GM21367 (cell line): ENCODE data around the gene FAM110A.
"Not testable (repeated sequence)": the region's sequence is repeated elsewhere in the genome, so short reads cannot be mapped to it uniquely, and the experiment has no call there.

ENCODE experiments used
- ATAC-seq: cut with Tn5 transposase; IDR thresholded peaks from one replicate; pipeline ENCODE4 v1.9.1; 2021; ENCODE audit not compliant: unreplicated experiment

The FAM110A gene

DNA sequence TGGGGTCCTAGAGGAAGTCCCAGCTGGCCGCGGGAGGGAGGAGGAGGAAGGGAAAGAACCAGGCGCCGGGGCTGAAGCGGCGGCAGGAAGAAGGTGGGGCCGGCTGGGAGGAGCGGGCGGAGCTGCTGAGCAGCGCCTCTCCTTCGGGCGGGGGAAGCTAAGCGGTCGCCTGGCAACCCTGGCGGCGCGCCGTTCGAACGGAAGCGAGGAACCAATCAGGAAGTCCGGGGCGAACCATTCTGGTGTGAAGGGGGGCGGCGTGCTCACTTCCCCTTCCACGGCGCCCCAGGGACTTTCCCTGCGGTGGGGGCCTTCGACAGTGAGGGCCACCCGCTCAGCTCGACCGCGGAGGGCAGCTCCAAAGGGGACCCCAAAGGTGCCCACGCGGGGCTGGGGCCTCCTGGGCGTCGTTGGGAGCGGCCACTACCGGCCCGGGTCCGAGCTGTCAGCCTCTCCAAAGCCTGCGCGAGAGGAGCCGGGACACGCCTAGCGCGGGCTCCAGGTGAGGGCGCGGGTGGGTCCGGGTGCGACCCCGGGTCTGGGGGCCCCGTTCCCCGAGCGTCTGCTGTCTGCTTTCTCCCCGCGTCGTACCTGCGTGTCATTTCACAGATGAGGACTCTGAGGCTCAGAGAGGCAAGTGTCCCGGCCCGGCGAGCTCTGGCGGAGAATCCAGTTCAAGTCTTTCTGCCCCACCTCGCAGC is at the start of gene FAM110A:
FAM110A (plus strand) TSS at position 266 of the 701 bp plus-strand sequence. CDS start 11,090 bp downstream, outside the sequence.
- peak; percentile 88 for ATAC-seq

GRCh38 chr20:787825-788224 is 45.7 kb upstream of the FAM110A start:
- ATAC-seq, result no peak

DNA sequence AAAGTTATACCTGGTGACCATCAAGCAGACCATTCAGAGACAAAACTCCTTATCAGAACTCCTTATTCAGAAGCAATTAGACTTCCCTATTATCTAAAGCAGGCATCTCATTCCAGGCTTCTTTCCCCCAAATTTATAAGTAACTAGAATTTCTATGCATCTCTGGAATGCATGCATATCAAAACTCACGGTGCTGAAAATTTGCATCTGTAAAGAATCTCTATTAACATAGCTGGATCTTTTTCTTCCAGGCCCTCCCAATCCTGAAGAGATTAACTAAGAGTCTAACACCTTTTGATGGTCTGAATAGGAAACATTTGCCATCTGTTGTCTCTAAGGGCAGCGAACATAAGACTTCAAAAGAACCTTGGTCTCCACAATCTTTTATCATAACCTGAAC is 42.5 kb upstream of the FAM110A start:
- no peak for ATAC-seq

DNA sequence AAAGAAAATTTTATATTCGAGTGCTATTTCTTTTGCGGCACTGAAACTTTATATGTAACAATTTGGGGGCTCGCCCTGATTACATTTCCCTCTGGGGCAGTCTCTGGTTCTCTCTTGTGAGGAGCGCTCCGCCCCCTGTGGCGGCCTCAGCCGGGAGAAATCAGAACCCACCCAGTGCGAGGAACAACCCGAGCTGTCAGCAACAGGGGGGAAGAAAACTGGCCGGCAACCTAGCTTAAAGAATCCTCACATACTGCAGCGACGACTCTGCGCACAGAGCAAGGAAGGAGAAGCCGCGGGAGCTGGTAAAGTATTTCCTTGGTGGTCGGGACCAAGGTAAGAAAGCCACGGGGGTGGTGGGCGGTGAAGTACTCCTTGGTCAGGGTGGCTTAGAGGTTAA is 41.3 kb upstream of the FAM110A start:
- ATAC-seq, result no peak

- no peak for ATAC-seq
These were observed 36.6 kb upstream of the FAM110A start for GRCh38 chr20:796921-797320.

DNA sequence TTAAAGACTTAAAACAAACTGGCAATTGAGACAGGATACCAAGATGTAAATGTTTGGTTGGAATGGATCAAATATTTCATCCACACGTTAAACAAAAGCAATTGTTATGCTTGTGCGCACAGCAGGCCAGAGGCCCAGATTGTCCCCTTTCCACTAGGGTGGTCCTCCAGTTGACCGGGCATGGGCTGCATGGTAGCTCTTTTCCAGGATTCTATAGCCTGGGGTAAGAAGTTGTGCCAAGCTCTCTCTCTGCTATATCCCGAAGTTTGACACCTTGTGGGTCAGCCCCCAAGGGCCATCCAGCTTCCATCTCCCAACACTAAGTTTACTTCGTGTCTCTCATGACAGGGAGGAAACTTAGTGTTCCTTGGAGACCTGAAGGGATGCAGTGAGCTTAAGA is 34.8 kb upstream of the FAM110A start:
- not testable (repeated sequence) for ATAC-seq

DNA sequence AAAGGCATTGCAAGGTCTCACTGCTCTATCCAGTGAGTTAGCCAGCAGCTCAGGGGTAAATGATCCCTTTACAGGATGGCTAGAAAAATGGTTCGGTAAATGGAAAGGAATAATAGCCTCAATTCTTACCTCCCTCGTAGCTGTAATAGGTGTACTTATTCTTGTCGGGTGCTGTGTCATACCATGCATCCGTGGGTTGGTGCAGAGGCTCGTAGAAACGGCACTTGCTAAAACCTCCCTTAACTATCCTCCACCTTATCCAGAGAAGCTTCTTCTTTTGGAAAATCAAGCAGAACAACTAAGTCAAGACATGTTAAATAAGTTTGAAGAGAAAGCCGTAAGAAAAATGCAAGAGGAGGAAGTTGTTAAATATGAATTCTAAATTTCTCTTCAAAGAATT is 33.5 kb upstream of the FAM110A start:
- ATAC-seq, result not testable (repeated sequence)

GRCh38 chr20:801678-802077 is 31.8 kb upstream of the FAM110A start:
- no peak for ATAC-seq

DNA sequence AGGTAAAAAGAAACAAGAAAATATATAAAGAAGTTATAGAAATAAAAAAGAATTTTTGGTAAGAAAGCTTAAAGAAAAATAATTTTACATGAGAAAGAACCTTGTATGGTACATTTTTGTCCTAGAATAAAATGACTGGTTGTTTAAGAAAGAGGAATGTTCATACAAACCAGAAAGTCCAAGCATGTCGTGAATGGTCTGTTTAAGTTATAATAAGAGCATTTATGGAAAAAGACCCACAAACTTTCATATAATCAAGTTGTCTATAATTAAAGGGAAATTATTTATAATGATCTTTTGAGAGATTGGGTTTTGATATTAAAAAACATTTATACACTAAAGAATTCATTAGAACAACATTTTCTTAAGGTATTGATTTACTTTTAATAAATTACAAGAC is 27.8 kb upstream of the FAM110A start:
- no peak for ATAC-seq

- ATAC-seq, result not testable (repeated sequence)
These were observed 21.6 kb upstream of the FAM110A start for GRCh38 chr20:811776-812434.

DNA sequence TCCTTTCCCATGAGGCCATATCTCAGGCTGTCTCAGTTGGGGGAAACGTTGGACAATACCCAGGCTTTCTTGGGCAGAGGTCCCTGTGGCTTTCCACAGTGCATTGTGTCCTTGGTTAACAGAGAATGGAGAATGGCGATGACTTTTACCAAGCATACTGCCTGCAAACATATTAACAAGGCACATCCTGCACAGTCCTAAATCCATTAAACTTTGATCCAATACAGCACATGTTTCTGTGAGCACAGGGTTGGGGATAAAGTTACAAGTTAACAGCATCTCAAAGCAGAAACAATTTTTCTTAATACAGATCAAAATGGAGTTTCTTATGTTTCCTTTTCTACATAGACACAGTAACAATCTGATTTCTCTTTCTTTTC is 21.1 kb upstream of the FAM110A start:
- ATAC-seq, result not testable (repeated sequence)

DNA sequence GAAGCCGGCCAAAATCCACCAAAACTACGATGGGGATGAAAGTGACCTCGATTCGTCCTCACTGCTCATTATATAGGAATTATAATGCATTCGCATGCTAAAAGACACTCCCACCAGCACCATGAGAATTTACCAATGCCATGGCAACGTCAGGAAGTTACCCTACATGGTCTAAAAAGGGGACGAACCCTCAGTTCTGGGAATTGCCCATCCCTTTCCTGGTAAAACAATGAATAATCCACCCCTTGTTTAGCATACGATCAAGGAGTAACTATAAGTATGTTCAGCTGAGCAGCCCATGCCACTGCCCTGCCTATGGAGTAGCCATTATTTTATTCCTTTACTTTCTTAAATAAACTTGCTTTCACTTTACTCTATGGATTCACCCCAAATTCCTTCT is 20.1 kb upstream of the FAM110A start:
- ATAC-seq, result no peak

DNA sequence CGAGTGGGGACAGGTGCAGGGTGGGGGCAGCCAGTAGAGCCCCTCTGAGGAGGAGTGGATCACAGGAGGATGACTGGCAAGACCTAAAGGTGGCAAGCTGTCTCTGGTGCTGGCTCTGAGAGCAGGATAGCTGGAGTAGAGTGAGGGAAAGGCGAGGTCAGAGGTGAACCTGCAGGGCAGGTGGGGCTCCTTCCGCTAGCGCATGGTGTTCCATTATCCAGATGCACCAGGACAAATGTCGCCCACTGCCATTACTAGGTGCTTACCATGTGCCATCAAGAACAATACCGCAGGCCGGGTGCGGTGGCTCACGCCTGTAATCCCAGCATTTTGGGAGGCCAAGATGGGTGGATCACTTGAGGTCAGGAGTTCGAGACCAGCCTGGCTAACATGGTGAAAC is 18.3 kb upstream of the FAM110A start:
- no peak for ATAC-seq

DNA sequence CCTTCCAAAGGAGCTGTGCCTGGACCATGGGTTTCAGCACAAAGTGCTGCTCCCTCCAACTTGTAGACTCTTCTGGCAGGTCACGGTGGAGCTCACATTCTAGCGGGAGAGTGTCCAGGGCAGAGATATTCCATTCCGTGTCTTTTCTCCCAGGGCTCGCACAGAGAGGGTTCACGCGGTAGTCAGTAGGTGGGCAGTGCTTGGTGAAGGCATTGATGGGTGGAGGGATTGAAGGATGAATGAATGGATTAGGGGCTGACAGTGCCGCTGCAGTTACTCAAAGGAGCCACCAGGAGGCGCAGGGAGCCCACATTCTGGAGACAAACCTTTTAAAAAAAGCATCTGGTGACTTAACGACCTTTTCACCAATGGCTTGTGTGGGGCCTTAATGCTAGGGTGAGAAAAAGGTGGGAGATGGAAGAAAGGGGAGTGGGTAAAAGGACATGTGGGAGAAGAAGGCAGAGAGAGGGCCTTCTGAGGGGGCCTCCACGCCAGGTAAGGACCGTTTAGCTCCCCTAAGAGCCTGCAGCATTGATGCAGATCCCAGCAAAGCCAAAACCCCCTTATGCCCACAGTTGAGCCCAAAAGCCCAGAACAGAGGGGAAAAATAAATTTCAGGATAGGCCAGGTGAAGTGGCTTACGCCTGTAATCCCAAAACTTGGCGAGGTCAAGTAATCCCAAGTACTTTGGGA is 17.5 kb upstream of the FAM110A start:
- no peak for ATAC-seq

DNA sequence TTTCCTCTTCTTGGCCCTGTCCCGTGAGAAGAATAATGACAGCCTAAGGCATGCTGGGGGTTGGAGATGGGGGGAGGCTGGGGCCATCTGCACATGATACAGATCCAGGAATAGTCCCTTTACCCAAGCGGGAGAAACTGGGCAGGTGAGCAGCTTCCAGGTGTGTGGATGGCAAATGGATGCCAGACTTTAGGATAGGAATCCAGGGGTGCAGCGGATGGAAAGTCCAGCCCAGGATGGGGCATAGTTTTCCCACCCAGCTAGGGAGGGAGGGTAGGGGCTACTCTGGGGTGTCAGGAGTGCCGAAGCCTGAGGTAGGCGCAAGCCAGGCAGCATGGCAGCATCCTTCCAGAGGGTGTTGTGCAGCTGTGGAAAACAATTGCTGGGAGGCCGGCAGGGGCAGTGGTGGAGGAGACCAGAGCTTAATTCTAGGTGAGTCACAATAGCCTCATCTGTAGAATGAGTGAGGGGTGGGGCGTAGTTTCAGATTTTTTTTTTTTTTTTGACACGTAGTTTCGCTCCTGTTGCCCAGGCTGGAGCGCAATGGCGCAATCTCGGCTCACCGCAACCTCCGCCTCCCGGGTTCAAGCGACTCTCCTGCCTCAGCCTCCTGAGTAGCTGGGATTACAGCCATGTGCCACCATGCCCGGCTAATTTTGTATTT is 15.4 kb upstream of the FAM110A start:
- no peak for ATAC-seq

- no peak for ATAC-seq
These were observed 13.7 kb upstream of the FAM110A start for GRCh38 chr20:819680-820322.

- ATAC-seq, result no peak
These were observed 13.1 kb upstream of the FAM110A start for GRCh38 chr20:820323-820953.

DNA sequence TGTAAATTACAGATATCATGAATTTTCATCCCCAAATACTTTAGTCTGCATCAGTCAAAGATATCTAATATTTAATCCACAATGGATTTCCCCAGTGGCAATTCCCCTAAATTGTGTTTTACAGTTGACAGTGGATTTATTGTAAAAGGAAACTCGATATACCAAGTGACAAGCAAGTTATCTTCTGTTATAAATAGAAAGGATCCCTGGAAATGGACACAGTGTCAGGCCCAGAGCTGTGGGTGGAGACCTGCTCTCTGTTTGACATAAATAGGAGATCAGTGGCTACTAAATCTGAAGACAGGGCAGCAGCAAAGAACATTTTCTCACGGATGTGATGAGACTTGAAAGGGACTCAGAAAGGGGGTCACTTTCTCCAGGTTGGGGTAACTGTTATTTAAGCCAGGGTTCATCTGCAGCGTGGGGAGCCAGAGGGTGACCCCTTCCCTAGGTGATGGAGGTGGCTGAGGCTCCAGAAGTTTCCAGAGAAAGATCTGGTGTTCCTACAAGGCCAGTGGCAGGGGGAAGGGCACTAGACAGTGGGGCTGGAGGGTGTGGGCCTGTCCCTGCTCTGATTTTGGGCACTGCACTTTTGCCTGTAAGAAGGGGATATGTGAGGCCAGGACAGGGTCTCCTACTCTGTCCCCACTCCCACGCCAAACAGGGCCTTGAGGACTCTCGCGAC is 12.3 kb upstream of the FAM110A start:
- no peak for ATAC-seq

DNA sequence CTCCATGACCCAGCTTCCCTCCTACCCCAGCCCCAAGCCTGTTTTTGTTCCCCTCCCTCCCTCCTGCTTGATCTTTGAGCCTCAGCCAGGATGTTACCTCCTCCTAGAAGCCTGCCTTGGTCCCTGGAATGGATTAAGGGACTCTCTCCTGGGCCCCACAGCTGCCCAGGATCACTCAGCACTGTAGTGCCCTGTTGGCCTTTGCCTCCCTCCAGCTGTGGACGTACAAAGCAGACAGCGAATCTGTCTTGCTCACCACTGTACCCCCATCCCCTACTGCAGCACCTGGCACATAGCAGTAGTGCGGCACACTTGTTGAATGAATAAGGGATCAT is 11.8 kb upstream of the FAM110A start:
- ATAC-seq, result no peak
